GM12865 (cell line): ENCODE measurements around the gene ELK3.

ENCODE experiments used
- DNase-seq: peaks from one replicate; pipeline ENCODE4 v3.0.0; 2010; ENCODE audit warnings: low read depth
- H3K4me3 ChIP-seq: 2 replicates; pipeline ENCODE4 v1.5.1; 2011; ENCODE audit warnings: mild to moderate bottlenecking, low read depth, low read length, control low read depth
- CTCF ChIP-seq: IDR thresholded peaks from 2 replicates; pipeline ENCODE4 v1.5.1; 2011; ENCODE audit warnings: low read length, control low read depth, low read depth, inconsistent platforms; ENCODE audit not compliant: insufficient read depth; ENCODE audit errors: missing control alignments

ELK3 gene

GRCh38 chr12:96300064-96300463 lies 105.9 kb downstream of the ELK3 start:
- TF ChIP-seq CTCF = no peak
- H3K4me3 ChIP-seq = no peak overlapping the region

GRCh38 chr12:96301732-96302131 lies 107.6 kb downstream of the ELK3 start:
- DNase-seq = no peak
- no peak for TF ChIP-seq CTCF
- no peak overlapping the region for H3K4me3 ChIP-seq

More at GRCh38 chr12:96300064-96300463, 105.9 kb downstream of the ELK3 start:
- DNase-seq = no peak

GRCh38 chr12:96302687-96303310 lies 108.6 kb downstream of the ELK3 start:
- no peak overlapping the region for H3K4me3 ChIP-seq
- no peak for DNase-seq
- no peak for TF ChIP-seq CTCF

DNA sequence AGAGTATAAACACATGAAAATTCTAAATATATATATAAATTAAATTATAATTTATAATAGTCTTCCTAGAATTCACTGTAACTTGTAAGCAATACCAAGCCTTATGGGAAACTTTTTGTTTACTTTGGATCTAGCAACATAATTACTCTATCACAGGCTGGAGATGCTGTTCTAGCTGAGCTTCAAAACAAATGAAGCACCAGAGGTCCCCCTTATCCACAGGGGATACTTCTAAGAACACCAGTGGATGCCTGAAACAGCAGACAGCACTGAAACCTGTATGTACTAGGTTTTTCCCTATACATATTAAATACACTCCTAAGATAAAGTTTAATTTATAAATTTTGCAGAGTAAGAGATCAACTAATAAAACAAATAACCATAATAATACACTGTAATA lies 109.5 kb downstream of the ELK3 start:
- DNase-seq = no peak
- no peak for TF ChIP-seq CTCF
- H3K4me3 ChIP-seq = no peak overlapping the region

- no peak overlapping the region for H3K4me3 ChIP-seq
- no peak for TF ChIP-seq CTCF
- DNase-seq = no peak
Observed at GRCh38 chr12:96305665-96306064, 111.5 kb downstream of the ELK3 start.

DNA sequence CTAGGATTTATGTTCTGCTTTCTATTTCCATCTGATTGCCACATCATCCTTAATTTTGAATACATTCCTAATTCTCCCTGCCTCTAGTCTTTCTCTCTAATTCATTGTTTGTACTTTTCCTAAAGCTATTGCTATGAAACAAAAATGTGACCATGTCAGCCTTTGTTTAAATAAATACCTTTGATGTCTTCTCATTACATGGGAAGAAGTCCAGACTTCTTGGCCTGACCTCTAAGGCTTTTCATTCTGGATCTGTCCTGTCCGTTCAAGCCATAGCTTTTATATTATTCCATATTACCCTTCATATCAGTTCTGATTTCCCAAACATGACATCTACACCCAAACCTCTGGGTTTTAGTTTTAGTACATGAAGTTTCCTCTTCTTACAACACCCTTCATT lies 114.7 kb downstream of the ELK3 start:
- no peak for DNase-seq
- TF ChIP-seq CTCF = no peak
- H3K4me3 ChIP-seq = no peak overlapping the region

GRCh38 chr12:96310067-96310466 lies 115.9 kb downstream of the ELK3 start:
- no peak overlapping the region for H3K4me3 ChIP-seq
- TF ChIP-seq CTCF = no peak
- no peak for DNase-seq
